Stimulated activated CD8-positive, alpha-beta memory T cell treated with anti-CD3 and anti-CD28 coated beads, Interleukin-7, amount 100 ng/mL, for 48 hours (primary cell): Measurements from ENCODE around the gene COX6A1.
"Not testable (repeated sequence)": the region's sequence is repeated elsewhere in the genome, so short reads cannot be mapped to it uniquely, and the experiment has no call there.

Experiments
- DNase-seq, 2 donors: peaks; one replicate each; pipeline ENCODE4 v3.0.0-alpha.2; 2020; ENCODE audit warnings: low read depth in 1 of 2; ENCODE audit errors: extremely low read depth in 1 of 2

The COX6A1 gene

DNA sequence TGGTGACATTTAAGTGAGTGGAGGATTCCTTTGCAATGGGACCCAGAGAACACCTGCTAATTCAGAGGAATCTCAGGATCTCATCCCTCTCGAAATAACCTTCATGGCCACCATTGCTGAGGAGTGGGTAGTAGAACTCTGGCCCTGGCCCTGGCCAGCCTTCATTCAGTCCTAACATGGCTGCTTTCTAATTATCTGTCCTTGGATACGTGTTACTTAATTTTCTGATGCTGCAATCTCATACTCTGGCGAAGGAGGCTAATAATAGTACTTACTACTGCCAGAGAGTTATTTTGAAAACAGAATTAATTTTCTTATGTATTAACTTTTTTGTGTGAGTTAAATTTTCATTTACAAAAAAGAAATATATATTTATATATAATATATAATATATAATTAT is 12.1 kb upstream of the COX6A1 start:
- no peak for DNase-seq

DNA sequence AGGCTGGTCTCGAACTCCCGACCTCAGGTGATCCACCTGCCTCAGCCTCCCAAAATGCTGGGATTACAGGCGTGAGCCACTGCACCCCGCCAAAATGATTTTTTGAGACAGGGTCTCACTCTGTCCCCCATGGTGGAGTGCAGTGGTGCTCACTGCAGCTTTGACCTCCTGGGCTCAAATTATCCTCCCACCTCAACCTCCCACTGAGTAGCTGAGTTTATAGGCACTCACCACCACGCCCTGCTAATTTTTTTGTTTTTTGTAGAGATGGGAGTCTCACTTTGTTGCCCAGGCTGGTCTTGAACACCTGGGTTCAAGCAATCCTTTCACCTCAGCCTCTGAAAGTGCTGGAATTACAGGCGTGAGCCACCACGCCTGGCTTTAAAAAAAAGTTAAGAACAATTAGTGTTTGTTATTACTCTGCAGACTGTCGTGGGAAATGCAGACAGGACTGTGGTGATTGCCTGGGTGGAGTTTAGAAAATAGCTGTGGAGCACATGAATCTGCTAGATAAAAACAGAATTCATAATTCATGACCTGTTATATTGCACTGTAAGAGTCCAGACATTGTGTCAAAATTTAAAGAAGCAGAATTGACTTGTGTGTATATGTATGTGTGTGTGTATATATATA is 9.2 kb upstream of the COX6A1 start:
- DNase-seq: no peak

- no peak for DNase-seq
Measured at GRCh38 chr12:120429368-120429767, 8.5 kb upstream of the COX6A1 start.

GRCh38 chr12:120432772-120433525 is 5.0 kb upstream of the COX6A1 start:
- DNase-seq: no peak

DNA sequence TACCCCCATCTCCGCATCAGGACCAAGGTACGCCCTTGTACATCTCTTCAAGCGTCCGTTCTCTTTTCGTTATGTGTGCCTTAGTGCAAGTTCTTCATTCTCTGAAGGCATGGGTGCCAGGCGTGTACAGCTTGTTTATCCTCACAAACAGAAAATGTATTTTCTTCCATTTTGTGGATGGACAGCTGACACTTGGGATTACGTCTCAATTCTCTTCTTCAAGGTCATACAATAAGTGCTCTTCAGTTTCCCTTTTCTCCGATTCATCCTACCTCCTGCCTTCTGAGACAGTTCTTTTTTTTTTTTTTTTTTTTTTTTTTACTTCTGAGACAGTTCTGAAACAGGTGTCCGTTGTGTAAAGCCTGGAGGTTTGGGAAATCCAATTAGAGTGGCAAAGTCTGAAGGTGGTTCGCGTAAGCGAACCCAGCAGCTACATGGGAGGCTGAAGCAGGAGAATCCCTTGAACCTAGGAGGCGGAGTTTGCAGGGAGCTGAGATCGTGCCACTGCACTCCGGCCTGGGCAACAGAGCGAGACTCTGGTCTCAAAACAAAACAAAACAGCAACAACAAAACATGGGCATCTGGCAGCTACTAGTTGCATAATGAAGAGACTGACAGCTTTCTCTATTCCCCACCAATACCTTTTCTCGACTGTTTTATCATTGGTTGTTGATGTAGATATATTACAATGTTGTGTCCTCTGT is 734 bp downstream of the COX6A1 start:
- no peak for DNase-seq

DNA sequence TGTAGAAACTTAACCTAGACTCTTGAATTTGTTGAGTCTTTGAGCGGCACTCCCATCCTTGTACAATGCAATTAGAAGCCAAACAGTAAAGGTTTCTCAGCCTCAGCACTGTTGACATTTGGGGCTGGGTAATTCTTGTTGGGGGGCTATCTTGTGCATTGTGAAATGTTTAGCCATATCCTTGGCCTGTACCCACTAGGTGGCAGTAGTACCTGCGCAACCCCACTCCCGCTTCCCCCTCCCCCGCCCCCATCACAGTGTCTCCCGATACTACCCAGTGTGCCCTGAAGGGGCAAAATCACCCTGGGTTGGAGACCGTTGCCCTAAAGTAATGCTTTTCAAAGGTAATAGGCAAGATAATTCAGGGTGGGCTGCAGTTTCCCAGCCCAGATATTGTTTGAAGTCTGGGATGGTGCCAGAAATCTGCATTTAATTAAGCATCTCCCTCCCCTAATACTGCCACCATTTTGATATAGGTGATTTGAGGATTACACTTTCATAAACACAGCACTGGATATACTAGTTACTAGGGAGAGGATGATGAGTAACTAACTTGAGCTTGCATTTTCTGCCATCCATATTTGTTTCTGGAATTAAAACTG is 1.8 kb downstream of the COX6A1 start:
- DNase-seq: peak; percentile 33 to 64

GRCh38 chr12:120444676-120445075 is 6.8 kb downstream of the COX6A1 start:
- DNase-seq: no peak

- DNase-seq: peak; percentile 73 to 85
Measured at GRCh38 chr12:120445911-120446843, 8.3 kb downstream of the COX6A1 start, which contains the start of the genes GATC and TRIAP1. Gene GATC, plus strand, starts transcription at chr12:120446444. Its CDS starts 37 bp downstream, at chr12:120446481. Gene TRIAP1, minus strand, starts transcription at chr12:120446384. Its CDS starts 12 bp downstream, at chr12:120446372.

DNA sequence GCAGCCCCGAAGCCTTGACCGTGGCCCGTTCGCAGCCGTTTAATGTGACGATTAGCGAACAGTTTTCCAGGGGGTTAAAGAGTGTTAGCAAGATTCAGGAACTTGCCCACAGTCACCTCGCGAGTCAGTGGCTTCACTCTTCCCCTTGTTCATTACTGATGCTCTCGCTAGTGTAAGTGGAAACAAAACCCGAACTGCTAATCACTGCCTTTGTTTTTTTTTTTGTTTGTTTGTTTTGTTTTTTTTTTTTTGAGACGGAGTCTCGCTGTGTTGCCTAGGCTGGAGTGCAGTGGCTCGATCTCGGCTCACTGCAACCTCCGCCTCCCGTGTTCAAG is 8.9 kb downstream of the COX6A1 start:
- not testable (repeated sequence) for DNase-seq

- no peak for DNase-seq
Measured at GRCh38 chr12:120447992-120448391, 10.1 kb downstream of the COX6A1 start.

GRCh38 chr12:120452524-120452923 is 14.6 kb downstream of the COX6A1 start:
- not testable (repeated sequence) for DNase-seq

- DNase-seq: no peak
Measured at GRCh38 chr12:120453060-120453750, 15.3 kb downstream of the COX6A1 start.

DNA sequence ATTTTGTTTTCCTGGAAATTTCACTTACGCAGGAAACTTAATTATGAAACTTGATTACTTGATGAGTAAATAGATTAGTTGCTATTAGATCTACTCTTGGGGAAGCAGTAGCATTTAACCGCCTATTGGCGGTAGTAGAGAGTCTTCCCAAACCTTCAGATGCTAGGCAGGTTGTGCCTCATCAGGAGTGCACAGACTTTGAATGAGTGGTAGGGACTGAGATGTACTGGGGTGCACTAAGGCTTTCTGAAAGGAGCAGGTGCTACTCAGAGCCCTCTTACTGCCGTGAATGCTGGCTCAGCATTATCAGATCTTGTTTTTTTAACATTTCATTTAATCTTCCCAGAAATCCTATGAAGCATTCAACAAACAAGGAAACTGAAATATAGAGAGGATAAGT is 16.1 kb downstream of the COX6A1 start:
- no peak for DNase-seq

DNA sequence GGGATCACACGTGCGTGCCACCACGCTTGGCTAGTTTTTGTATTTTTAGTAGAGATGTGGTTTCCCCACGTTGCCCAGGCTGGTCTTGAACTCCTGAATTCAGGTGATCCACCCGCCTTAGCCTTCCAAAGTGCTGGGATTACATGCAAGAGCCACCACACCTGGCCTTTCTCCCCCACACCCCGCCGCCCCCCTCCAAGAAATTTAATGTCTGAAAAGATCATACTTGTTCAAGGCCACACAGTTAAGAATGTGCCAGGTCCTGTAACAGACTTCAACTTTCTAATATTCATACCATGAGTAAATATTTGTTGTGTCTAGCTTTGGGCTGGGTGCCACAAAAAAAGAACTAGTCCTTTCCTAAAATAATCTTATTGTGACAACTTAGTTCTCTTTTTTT is 17.4 kb downstream of the COX6A1 start:
- DNase-seq: no peak

- no peak for DNase-seq
Measured at GRCh38 chr12:120457133-120457532, 19.2 kb downstream of the COX6A1 start.

DNA sequence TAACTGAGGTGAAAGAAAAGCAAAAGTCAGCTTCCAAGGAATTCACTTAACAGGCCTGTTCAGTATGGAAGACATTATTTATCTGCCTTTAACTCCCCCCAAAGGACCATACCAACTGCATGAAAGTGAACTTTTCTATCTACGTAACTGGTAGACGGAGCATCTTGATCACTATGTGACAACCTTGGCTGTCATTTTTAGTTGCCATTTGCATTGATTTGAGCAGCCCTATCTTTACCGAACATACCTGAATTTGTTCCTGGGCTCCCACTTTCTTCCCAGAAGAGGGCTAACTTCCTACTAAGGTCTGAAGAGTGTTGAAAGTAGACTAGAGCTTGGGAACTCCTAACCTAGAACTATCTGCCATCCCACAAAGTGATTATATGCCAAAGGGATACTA is 22.2 kb downstream of the COX6A1 start:
- no peak for DNase-seq

DNA sequence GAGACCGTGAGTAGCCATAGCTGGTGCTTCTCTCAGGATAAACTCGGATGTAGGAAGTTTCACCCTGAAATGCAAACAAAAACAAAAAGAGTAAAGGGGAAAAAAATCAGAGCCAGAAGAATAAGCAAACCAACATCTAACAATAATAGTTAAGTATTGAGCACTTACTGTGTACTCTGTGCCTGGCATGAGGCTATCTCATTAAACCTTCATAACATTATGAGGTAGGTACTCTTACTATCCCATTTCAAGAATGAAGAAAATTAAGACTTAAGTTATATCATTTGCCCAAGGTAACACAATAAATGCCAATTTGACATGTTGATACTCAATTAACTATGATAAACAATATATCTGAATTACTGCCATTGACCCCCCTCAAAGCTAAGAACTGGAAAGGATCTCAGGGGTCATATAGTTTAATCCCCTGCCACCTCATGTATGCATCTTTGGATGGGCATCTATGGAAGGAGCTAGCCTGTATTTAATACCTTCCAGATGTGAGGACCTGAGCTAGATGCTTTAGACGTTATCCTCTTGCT is 24.3 kb downstream of the COX6A1 start:
- no peak for DNase-seq

GRCh38 chr12:120463712-120464111 is 25.8 kb downstream of the COX6A1 start:
- no peak for DNase-seq

DNA sequence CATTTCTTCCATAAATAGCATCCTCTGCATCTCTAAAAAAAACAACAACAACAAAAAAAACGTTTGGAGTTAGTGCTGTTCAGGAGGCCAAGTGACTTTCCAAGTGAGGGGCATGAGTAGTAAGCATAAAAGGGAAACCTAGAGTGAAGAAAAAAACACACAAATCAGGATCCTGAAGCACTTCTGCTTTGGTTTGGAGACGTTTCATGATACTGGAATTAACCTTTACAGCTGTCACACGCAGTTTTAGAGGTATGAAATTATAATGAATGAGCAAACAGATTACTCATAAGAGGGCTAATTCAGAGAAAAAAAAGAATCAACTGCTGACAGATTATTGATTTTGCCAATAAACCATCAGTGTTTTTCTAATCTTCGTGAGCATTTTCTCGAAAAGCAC is 27.8 kb downstream of the COX6A1 start:
- DNase-seq: no peak
